H1 (cell line): ENCODE data around the gene FBXO28. TPM values are rescaled to one million over a fixed set of nuclear protein-coding genes. Genes with fewer than 3 reads are reported as not detected.

ENCODE experiments used
- CTCF ChIA-PET: fragments of 300-600 bp; sonication (Branson Sonifier 250); formaldehyde crosslinking; loops from one replicate; lab custom pipeline; 2021; ENCODE audit not compliant: partially characterized antibody; lab: Charles Lee
- POLR2A ChIA-PET: fragments of 300-600 bp; sonication (Branson Sonifier 250); formaldehyde crosslinking; loops from one replicate; lab custom pipeline; 2021; ENCODE audit warnings: inconsistent platforms; ENCODE audit not compliant: partially characterized antibody; lab: Charles Lee
- DNase-seq, 2 experiments: peaks; one replicate each; pipeline versions ENCODE4 v3.0.0 to v3.0.0-alpha.2; 2010 to 2022; ENCODE audit warnings: low spot score in 2 of 2, low read depth in 1 of 2, mixed read lengths in 1 of 2
- FAIRE-seq: peaks from 2 replicates; lab custom pipeline; 2011; peaks lifted over from hg19 to GRCh38; lab: Jason Lieb, UNC
- H2AFZ ChIP-seq: 2 replicates; pipeline ENCODE4 v1.8.1; 2012; ENCODE audit warnings: low read length, inconsistent platforms
- H2AK5ac ChIP-seq: 2 replicates; pipeline ENCODE4 v1.6.1; 2013; ENCODE audit warnings: low read depth, low read length
- H2BK120ac ChIP-seq: replicated peaks from 2 replicates; pipeline ENCODE3; 2013; ENCODE audit warnings: low read depth, low read length, inconsistent platforms
- H2BK12ac ChIP-seq: 2 replicates; pipeline ENCODE4 v1.6.1; 2013; ENCODE audit warnings: low read depth, low read length
- H2BK15ac ChIP-seq: 2 replicates; pipeline ENCODE4 v1.6.1; 2013; ENCODE audit warnings: low read length
- H2BK20ac ChIP-seq: 2 replicates; pipeline ENCODE4 v1.6.1; 2013; ENCODE audit warnings: low read length
- H2BK5ac ChIP-seq: 2 replicates; pipeline ENCODE4 v1.6.1; 2013; ENCODE audit warnings: low read depth, low read length
- H3K14ac ChIP-seq: 2 replicates; pipeline ENCODE4 v1.6.1; 2013; ENCODE audit warnings: inconsistent platforms; ENCODE audit not compliant: insufficient read length
- H3K18ac ChIP-seq: 2 replicates; pipeline ENCODE4 v1.6.1; 2013; ENCODE audit warnings: low read length; ENCODE audit errors: extremely low read depth
- H3K23ac ChIP-seq: 2 replicates; pipeline ENCODE4 v1.6.1; 2013; ENCODE audit warnings: inconsistent platforms; ENCODE audit not compliant: insufficient read length
- H3K23me2 ChIP-seq: 2 replicates; pipeline ENCODE4 v1.6.1; 2013; ENCODE audit warnings: low read depth, low read length
- H3K27ac ChIP-seq: 2 replicates; pipeline ENCODE4 v1.6.1; 2011; ENCODE audit warnings: low read depth, low read length, inconsistent platforms
- H3K27me3 ChIP-seq, 4 experiments: replicated peaks in 1 of 4; 1 replicate in 1 of 4; 2 replicates in 3 of 4; pipeline versions ENCODE4 v1.6.1 to v1.8.1; 2011 to 2013; ENCODE audit warnings: low read length in 3 of 4, mild to moderate bottlenecking in 3 of 4, inconsistent platforms in 2 of 4, mixed read lengths in 2 of 4, moderate library complexity in 1 of 4; ENCODE audit not compliant: control insufficient read depth in 3 of 4, insufficient read depth in 3 of 4; ENCODE audit errors: extremely low read depth in 1 of 4
- H3K36me3 ChIP-seq, 4 experiments: 2 replicates each; pipeline versions ENCODE4 v1.6.1 to v1.8.1; 2011 to 2013; ENCODE audit warnings: mild to moderate bottlenecking in 4 of 4, low read length in 3 of 4, moderate library complexity in 2 of 4, control low read depth in 1 of 4, inconsistent platforms in 1 of 4; ENCODE audit not compliant: insufficient read depth in 4 of 4, control insufficient read depth in 2 of 4
- H3K4ac ChIP-seq: replicated peaks from 2 replicates; pipeline ENCODE3; 2013; ENCODE audit warnings: low read length, low read depth, mixed read lengths, inconsistent platforms; ENCODE audit not compliant: insufficient read length
- H3K4me1 ChIP-seq, 4 experiments: replicated peaks in 1 of 4; 1 replicate in 1 of 4; 2 replicates in 3 of 4; pipeline versions ENCODE4 v1.6.1 to v1.8.1; 2011 to 2013; ENCODE audit warnings: low read length in 3 of 4, inconsistent platforms in 2 of 4, mixed read lengths in 1 of 4; ENCODE audit not compliant: insufficient read depth in 4 of 4, control insufficient read depth in 3 of 4
- H3K4me2 ChIP-seq, 2 experiments: 2 replicates each; pipeline versions ENCODE4 v1.6.1 to v1.8.1; 2011 to 2013; ENCODE audit warnings: low read depth in 2 of 2, low read length in 2 of 2, control low read depth in 1 of 2, inconsistent platforms in 1 of 2, mild to moderate bottlenecking in 1 of 2; ENCODE audit not compliant: insufficient read depth in 1 of 2
- H3K4me3 ChIP-seq, 4 experiments: fragments of 200-600, 300-600 bp in 1 of 4; sonication (generic), shearing (Covaris generic), sonication (Bioruptor Twin) in 1 of 4; 2 replicates each; pipeline versions ENCODE4 v1.5.1 to v1.8.1; 2011 to 2016; ENCODE audit warnings: low read length in 4 of 4, low read depth in 3 of 4, control low read depth in 2 of 4, inconsistent platforms in 2 of 4, mild to moderate bottlenecking in 2 of 4, mixed read lengths in 1 of 4, moderate library complexity in 1 of 4; ENCODE audit not compliant: insufficient read depth in 2 of 4; ENCODE audit errors: extremely low read depth in 1 of 4
- H3K56ac ChIP-seq: replicated peaks from 2 replicates; pipeline ENCODE3; 2013; ENCODE audit warnings: low read depth, mild to moderate bottlenecking, mixed read lengths, low read length, inconsistent platforms; ENCODE audit not compliant: insufficient read length
- H3K79me1 ChIP-seq: 2 replicates; pipeline ENCODE4 v1.6.1; 2013; ENCODE audit warnings: low read depth, low read length, control low read depth
- H3K79me2 ChIP-seq, 2 experiments: 2 replicates each; pipeline versions ENCODE4 v1.6.1 to v1.8.1; 2012 to 2013; ENCODE audit warnings: low read length in 2 of 2, mild to moderate bottlenecking in 2 of 2, inconsistent platforms in 1 of 2; ENCODE audit not compliant: insufficient read depth in 2 of 2, control insufficient read depth in 1 of 2
- H3K9ac ChIP-seq, 4 experiments: replicated peaks in 1 of 4; 1 replicate in 1 of 4; 2 replicates in 3 of 4; pipeline versions ENCODE4 v1.6.1 to v1.8.1; 2011 to 2013; ENCODE audit warnings: low read depth in 3 of 4, low read length in 3 of 4, control low read depth in 2 of 4, mild to moderate bottlenecking in 2 of 4, moderate library complexity in 2 of 4, inconsistent platforms in 1 of 4; ENCODE audit errors: extremely low read depth in 1 of 4
- H3K9me3 ChIP-seq, 2 experiments: 2 replicates each; pipeline versions ENCODE4 v1.6.1 to v1.8.1; 2012 to 2013; ENCODE audit warnings: mild to moderate bottlenecking in 2 of 2, moderate library complexity in 2 of 2, control low read depth in 1 of 2, inconsistent platforms in 1 of 2, low read depth in 1 of 2, low read length in 1 of 2, mixed read lengths in 1 of 2; ENCODE audit not compliant: insufficient read depth in 2 of 2
- H4K20me1 ChIP-seq, 2 experiments: replicated peaks in 1 of 2; 2 replicates each; pipeline versions ENCODE3 to v1.8.1; 2011 to 2013; ENCODE audit warnings: inconsistent platforms in 2 of 2, low read length in 2 of 2, mild to moderate bottlenecking in 1 of 2; ENCODE audit not compliant: insufficient read depth in 2 of 2, control insufficient read depth in 1 of 2
- H4K5ac ChIP-seq: 2 replicates; pipeline ENCODE4 v1.6.1; 2013; ENCODE audit warnings: low read length, low read depth, mixed read lengths, inconsistent platforms; ENCODE audit not compliant: insufficient read length
- H4K8ac ChIP-seq: 2 replicates; pipeline ENCODE4 v1.8.0; 2013; ENCODE audit warnings: mild to moderate bottlenecking, moderate library complexity, low read length, inconsistent platforms; ENCODE audit not compliant: insufficient read depth; ENCODE audit errors: extremely low read depth
- H4K91ac ChIP-seq: replicated peaks from 2 replicates; pipeline ENCODE3; 2013; ENCODE audit warnings: low read length, mixed read lengths, inconsistent platforms; ENCODE audit not compliant: insufficient read length
- ATF3 ChIP-seq: IDR thresholded peaks from 2 replicates; pipeline ENCODE4 v1.6.1; 2011; ENCODE audit warnings: low read depth, mild to moderate bottlenecking, low read length; ENCODE audit not compliant: insufficient read depth
- CBX8 ChIP-seq: fragments of 300-800, 300-1000 bp; sonication (generic); IDR thresholded peaks from 2 replicates; pipeline ENCODE4 v1.7.1; 2016; ENCODE audit warnings: low read depth, low read length, borderline replicate concordance
- CHD1 ChIP-seq: IDR thresholded peaks from 2 replicates; pipeline ENCODE4 v1.6.1; 2012; ENCODE audit warnings: low read depth, low read length, improper control_type of control experiment
- CREB1 ChIP-seq: IDR thresholded peaks from 2 replicates; pipeline ENCODE4 v1.6.1; 2012; ENCODE audit warnings: inconsistent platforms
- EZH2 ChIP-seq: fragments of 200-600 bp; sonication (generic); IDR thresholded peaks from 2 replicates; pipeline ENCODE4 v1.7.1; 2012; ENCODE audit warnings: low read depth, mild to moderate bottlenecking, moderate library complexity, low read length, inconsistent platforms; ENCODE audit not compliant: severe bottlenecking
- MAX ChIP-seq: IDR thresholded peaks from 2 replicates; pipeline ENCODE4 v1.6.1; 2012; ENCODE audit warnings: inconsistent platforms
- NANOG ChIP-seq: IDR thresholded peaks from 2 replicates; pipeline ENCODE4 v1.6.1; 2011; ENCODE audit warnings: low read length, low read depth, mild to moderate bottlenecking, inconsistent platforms; ENCODE audit not compliant: insufficient read depth, poor library complexity, severe bottlenecking
- POU5F1 ChIP-seq: IDR thresholded peaks from 2 replicates; pipeline ENCODE4 v1.6.1; 2011; ENCODE audit warnings: low read depth, mild to moderate bottlenecking, low read length, moderate library complexity
- SIN3A ChIP-seq, 2 experiments: IDR thresholded peaks in 1 of 2; conservative IDR thresholded peaks in 1 of 2; 2 replicates each; pipeline ENCODE4 v1.6.1; 2011 to 2012; ENCODE audit warnings: low read length in 2 of 2, improper control_type of control experiment in 1 of 2, low read depth in 1 of 2, mild to moderate bottlenecking in 1 of 2
- SIRT6 ChIP-seq: IDR thresholded peaks from one replicate; pipeline ENCODE4 v1.7.1; 2012; ENCODE audit warnings: low read length, inconsistent platforms
- SP1 ChIP-seq: IDR thresholded peaks from 2 replicates; pipeline ENCODE4 v1.6.1; 2011; ENCODE audit warnings: low read depth, low read length
- WGBS, 2 experiments: shearing (Covaris generic) in 1 of 2; methylation state at CpG; one replicate each; pipeline versions ENCODE4 v1.1.6 to v1.1.7; 2013 to 2015; ENCODE audit warnings: low lambda C conversion rate in 2 of 2, mixed read lengths in 2 of 2, inconsistent platforms in 1 of 2, low coverage in 1 of 2, missing lambda C conversion rate in 1 of 2; ENCODE audit not compliant: insufficient replicate concordance in 2 of 2, insufficient coverage in 1 of 2, insufficient read length in 1 of 2; ENCODE audit errors: extremely low coverage in 1 of 2, missing lambda C conversion rate in 1 of 2; 5-methylcytosine and 5-hydroxymethylcytosine counted together
- polyA plus RNA-seq, 7 experiments: library from polyadenylated mRNA; depleted of rRNA in 3 of 7; stranded (reverse) in 5 of 7; unstranded in 2 of 7; fragments of >200 nt in 5 of 7; fragments of 200-250 nt in 2 of 7; gene quantifications; 1 replicate in 5 of 7; 2 replicates in 1 of 7; 4 replicates in 1 of 7; pipeline versions ENCODE4 v1.2.1 to v1.2.3, GENCODE V29; 2011 to 2013; ENCODE audit warnings: missing spikeins in 2 of 7, mixed read lengths in 2 of 7
- total RNA-seq: library from RNA; stranded (reverse); fragmentation: NEBNext Ultra II Directional; extraction: Animal tissue kit (Norgen Biotek cat#: 25700); gene quantifications from 2 replicates; pipeline ENCODE4 v1.2.1, GENCODE V29; 2021
- TF ChIP-seq, protein P1 (sequence below): IDR thresholded peaks from 2 replicates; pipeline ENCODE4 v1.6.1; 2011; ENCODE audit warnings: low read length, improper control_type of control experiment

Gene FBXO28
- total and polyA plus RNA-seq, 2 of the 8 experiments (the other 6 are each of a cell fraction or from before 2014, with no cell fraction given) = 10.3 to 42.5 TPM

DNA sequence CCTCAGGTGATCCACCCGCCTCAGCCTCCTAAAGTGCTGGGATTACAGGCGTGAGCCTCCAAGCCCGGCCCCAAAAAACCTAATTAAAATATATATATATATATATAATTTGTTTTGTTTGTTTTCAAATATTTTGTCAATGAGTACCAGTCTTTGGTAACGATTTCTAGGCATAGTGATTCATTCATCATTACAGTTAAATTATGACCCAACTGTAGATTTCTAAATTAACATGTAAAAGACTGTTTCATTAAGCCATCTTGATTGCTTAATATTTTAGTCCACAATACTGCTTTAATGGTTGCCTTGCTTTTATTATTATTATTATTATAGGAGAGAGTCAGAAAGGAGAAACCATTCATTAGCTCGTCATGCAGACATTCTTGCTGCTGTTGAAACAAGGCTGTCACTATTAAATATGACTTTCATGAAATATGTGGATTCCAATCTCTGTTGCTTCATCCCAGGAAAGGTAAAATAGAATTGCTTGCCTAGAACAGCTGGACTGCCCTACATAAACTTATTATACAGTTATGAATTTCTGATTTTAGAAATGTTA, 19.9 kb downstream of the FBXO28 start:
- FAIRE-seq = no peak
- WGBS, 2 experiments = 92% methylated on average over 5 of the region's 5 CpGs; no CpG with 5 or more reads in 1 of the 2 experiments
- no peak overlapping the region for H3K56ac ChIP-seq
- no peak overlapping the region for H4K8ac ChIP-seq
- H2BK5ac ChIP-seq = no peak overlapping the region
- H3K27ac ChIP-seq = no peak overlapping the region
- no peak overlapping the region for H4K91ac ChIP-seq
- no peaks in the 10 kb centered on the region for H4K20me1 ChIP-seq
- no peak overlapping the region for H3K9ac ChIP-seq
- no peak overlapping the region for H3K14ac ChIP-seq
- H3K79me1 ChIP-seq = no peaks in the 10 kb centered on the region
- no peak overlapping the region for H2BK12ac ChIP-seq
- no peaks in the 10 kb centered on the region for H3K9me3 ChIP-seq
- H3K4me3 ChIP-seq = no peak overlapping the region
- ChIA-PET CTCF (no interaction called here), POLR2A (no interaction called here)
- H3K4me1 ChIP-seq = no peaks in the 10 kb centered on the region
- DNase-seq = no peak
- no peak overlapping the region for H3K18ac ChIP-seq
- no peaks in the 10 kb centered on the region for H3K27me3 ChIP-seq
- no peaks in the 10 kb centered on the region for H3K23me2 ChIP-seq
- H3K36me3 ChIP-seq = peaks cover 17 to 66% (median 43%) of the 10 kb centered on the region in 4 experiments
- H3K4me2 ChIP-seq = no peak overlapping the region
- H2BK120ac ChIP-seq = no peak overlapping the region
- H3K23ac ChIP-seq = no peak overlapping the region
- H2AFZ ChIP-seq = no peak overlapping the region
- no peak overlapping the region for H2BK20ac ChIP-seq
- no peak overlapping the region for H2BK15ac ChIP-seq
- peaks cover 0 to 4% of the 10 kb centered on the region in 2 experiments; a peak in 2 of 4 replicates for H3K79me2 ChIP-seq
- no peak overlapping the region for H2AK5ac ChIP-seq
- no peak overlapping the region for H4K5ac ChIP-seq
- H3K4ac ChIP-seq = no peak overlapping the region
- TF ChIP-seq SP1 (no peak), EZH2 (no peak), CHD1 (no peak), SIRT6 (no peak), POU5F1 (no peak), CREB1 (no peak), CBX8 (no peak), MAX (no peak), SIN3A (conservative IDR thresholded peaks at IDR 0.05 in 1 of 2, IDR thresholded peaks at IDR 0.05 in 1 of 2; ENCODE audit: low read depth in 1 of 2, low read length in 2 of 2) (no peak), ATF3 (no peak), NANOG (no peak)
- TF ChIP-seq, protein P1, sequence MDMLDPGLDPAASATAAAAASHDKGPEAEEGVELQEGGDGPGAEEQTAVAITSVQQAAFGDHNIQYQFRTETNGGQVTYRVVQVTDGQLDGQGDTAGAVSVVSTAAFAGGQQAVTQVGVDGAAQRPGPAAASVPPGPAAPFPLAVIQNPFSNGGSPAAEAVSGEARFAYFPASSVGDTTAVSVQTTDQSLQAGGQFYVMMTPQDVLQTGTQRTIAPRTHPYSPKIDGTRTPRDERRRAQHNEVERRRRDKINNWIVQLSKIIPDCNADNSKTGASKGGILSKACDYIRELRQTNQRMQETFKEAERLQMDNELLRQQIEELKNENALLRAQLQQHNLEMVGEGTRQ = no peak
